ENCODE data around the gene POLQ.
"Not testable (repeated sequence)": the region's sequence is repeated elsewhere in the genome, so short reads cannot be mapped to it uniquely, and the experiment has no call there.

The POLQ gene

GRCh38 chr3:121545574-121546455, at the start of gene POLQ:
Gene POLQ, minus strand, starts transcription at chr3:121545988. Its CDS starts 111 bp downstream, at chr3:121545877.
- peak; percentile 95 for DNase-seq (ENCODE audit: low spot score)

- no peak for DNase-seq (ENCODE audit: low spot score)
Measured at GRCh38 chr3:121594850-121595249, 49.1 kb upstream of the POLQ start.

- DNase-seq (ENCODE audit: low spot score), result not testable (repeated sequence)
Measured at GRCh38 chr3:121593806-121594205, 48.0 kb upstream of the POLQ start.

GRCh38 chr3:121592856-121593702, 47.3 kb upstream of the POLQ start, which contains the start of gene FBXO40:
Gene FBXO40, plus strand, starts transcription at chr3:121593379. Its CDS starts 27,197 bp downstream, at chr3:121620576.
- no peak for DNase-seq (ENCODE audit: low spot score)

GRCh38 chr3:121584418-121584817, 38.6 kb upstream of the POLQ start:
- no peak for DNase-seq (ENCODE audit: low spot score)

GRCh38 chr3:121581691-121582090, 35.9 kb upstream of the POLQ start:
- no peak for DNase-seq (ENCODE audit: low spot score)

GRCh38 chr3:121574449-121574848, 28.7 kb upstream of the POLQ start:
- DNase-seq (ENCODE audit: low spot score), result peak; percentile 53

- DNase-seq (ENCODE audit: low spot score), result no peak
Measured at GRCh38 chr3:121567649-121568048, 21.9 kb upstream of the POLQ start, which contains the start of gene ARGFX. Gene ARGFX, plus strand, starts transcription at chr3:121567949. Its CDS starts 2,765 bp downstream, at chr3:121570714.

GRCh38 chr3:121566773-121567172, 21.0 kb upstream of the POLQ start:
- DNase-seq (ENCODE audit: low spot score), result no peak

- DNase-seq (ENCODE audit: low spot score), result no peak
Measured at GRCh38 chr3:121562148-121562547, 16.4 kb upstream of the POLQ start.

- DNase-seq (ENCODE audit: low spot score), result no peak
Measured at GRCh38 chr3:121557426-121557934, 11.7 kb upstream of the POLQ start.

GRCh38 chr3:121552797-121553196, 7.0 kb upstream of the POLQ start:
- no peak for DNase-seq (ENCODE audit: low spot score)

- no peak for DNase-seq (ENCODE audit: low spot score)
Measured at GRCh38 chr3:121552379-121552778, 6.6 kb upstream of the POLQ start.

GRCh38 chr3:121545049-121545573, 677 bp downstream of the POLQ start:
- peak; percentile 62 for DNase-seq (ENCODE audit: low spot score)

GRCh38 chr3:121542924-121543323, 2.9 kb downstream of the POLQ start:
- peak; percentile 30 for DNase-seq (ENCODE audit: low spot score)

- no peak for DNase-seq (ENCODE audit: low spot score)
Measured at GRCh38 chr3:121531269-121531668, 14.5 kb downstream of the POLQ start.

- DNase-seq (ENCODE audit: low spot score), result peak; percentile 20
Measured at GRCh38 chr3:121529308-121529707, 16.5 kb downstream of the POLQ start.

GRCh38 chr3:121520510-121520909, 25.3 kb downstream of the POLQ start:
- DNase-seq (ENCODE audit: low spot score), result no peak

GRCh38 chr3:121517953-121518655, 27.7 kb downstream of the POLQ start:
- no peak for DNase-seq (ENCODE audit: low spot score)

GRCh38 chr3:121515862-121516261, 29.9 kb downstream of the POLQ start:
- no peak for DNase-seq (ENCODE audit: low spot score)

- no peak for DNase-seq (ENCODE audit: low spot score)
Measured at GRCh38 chr3:121515313-121515712, 30.5 kb downstream of the POLQ start.

- no peak for DNase-seq (ENCODE audit: low spot score)
Measured at GRCh38 chr3:121514496-121514895, 31.3 kb downstream of the POLQ start.
